ENCODE data around the gene CEP63. TPM values are rescaled to one million over a fixed set of nuclear protein-coding genes. Genes with fewer than 3 reads are reported as not detected.

The CEP63 gene
- total RNA-seq, 2 donors from 2014 or later = 19.2 to 30.0 TPM

- ATAC-seq (no peak), DNase-seq (no peak)
- H3K4me3 ChIP-seq = no peak overlapping the region
- H3K27me3 ChIP-seq = no peaks in the 10 kb centered on the region
- no peaks in the 10 kb centered on the region for H3K9me3 ChIP-seq
- intact Hi-C loops (cut with DNase I) = no loop called here
- H3K4me1 ChIP-seq = no peaks in the 10 kb centered on the region
- no peaks in the 10 kb centered on the region for H3K36me3 ChIP-seq (replicated peaks in 1 of 2; ENCODE audit: insufficient read depth in 1 of 2, low read depth in 2 of 2)
- TF ChIP-seq, protein P1, sequence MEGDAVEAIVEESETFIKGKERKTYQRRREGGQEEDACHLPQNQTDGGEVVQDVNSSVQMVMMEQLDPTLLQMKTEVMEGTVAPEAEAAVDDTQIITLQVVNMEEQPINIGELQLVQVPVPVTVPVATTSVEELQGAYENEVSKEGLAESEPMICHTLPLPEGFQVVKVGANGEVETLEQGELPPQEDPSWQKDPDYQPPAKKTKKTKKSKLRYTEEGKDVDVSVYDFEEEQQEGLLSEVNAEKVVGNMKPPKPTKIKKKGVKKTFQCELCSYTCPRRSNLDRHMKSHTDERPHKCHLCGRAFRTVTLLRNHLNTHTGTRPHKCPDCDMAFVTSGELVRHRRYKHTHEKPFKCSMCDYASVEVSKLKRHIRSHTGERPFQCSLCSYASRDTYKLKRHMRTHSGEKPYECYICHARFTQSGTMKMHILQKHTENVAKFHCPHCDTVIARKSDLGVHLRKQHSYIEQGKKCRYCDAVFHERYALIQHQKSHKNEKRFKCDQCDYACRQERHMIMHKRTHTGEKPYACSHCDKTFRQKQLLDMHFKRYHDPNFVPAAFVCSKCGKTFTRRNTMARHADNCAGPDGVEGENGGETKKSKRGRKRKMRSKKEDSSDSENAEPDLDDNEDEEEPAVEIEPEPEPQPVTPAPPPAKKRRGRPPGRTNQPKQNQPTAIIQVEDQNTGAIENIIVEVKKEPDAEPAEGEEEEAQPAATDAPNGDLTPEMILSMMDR (IDR thresholded peaks at IDR 0.05) = no peak
- TF ChIP-seq POLR2A (IDR thresholded peaks at IDR 0.05) = no peak
- no peak overlapping the region for H3K27ac ChIP-seq
- 65 to 89% methylated on average over 3 of the region's 3 CpGs for WGBS, 2 donors
Observed at GRCh38 chr3:134504132-134504531, 18.3 kb downstream of the CEP63 start.

DNA sequence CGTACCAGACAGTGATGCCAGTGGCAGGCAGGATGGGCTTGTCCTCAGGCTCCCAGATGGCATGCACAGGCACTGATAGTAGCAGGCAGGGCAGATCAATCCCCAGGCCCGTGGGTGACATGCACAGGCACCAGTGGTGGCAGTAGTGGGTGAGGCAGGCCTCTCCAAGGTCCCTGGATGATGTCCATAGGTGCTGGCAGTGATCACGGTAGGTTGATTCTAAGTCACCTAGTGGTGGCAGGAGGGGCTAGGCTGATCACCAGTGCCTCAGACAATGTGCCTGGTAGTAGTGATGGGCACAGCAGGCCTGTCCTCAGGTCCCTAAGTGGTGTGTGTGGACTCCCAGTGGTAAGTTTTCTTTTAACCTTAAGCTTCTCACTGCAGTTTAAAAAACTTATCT is 19.6 kb downstream of the CEP63 start:
- Histone ChIP-seq H3K27me3 (no peaks in the 10 kb centered on the region), H3K4me3 (no peak overlapping the region), H3K9me3 (no peaks in the 10 kb centered on the region), H3K36me3 (replicated peaks in 1 of 2; ENCODE audit: insufficient read depth in 1 of 2, low read depth in 2 of 2) (no peaks in the 10 kb centered on the region), H3K4me1 (no peaks in the 10 kb centered on the region), H3K27ac (no peak overlapping the region)
- TF ChIP-seq, protein P1 (IDR thresholded peaks at IDR 0.05) = no peak
- TF ChIP-seq POLR2A (IDR thresholded peaks at IDR 0.05) = no peak
- intact Hi-C loops (cut with DNase I) = no loop called here
- DNase-seq (no peak), ATAC-seq (no peak)
- 63 to 77% methylated on average over 2 to 3 of the region's 3 CpGs for WGBS, 2 donors

GRCh38 chr3:134511500-134511899 is 25.6 kb downstream of the CEP63 start:
- intact Hi-C loops (cut with DNase I) = no loop called here
- TF ChIP-seq, protein P1 (IDR thresholded peaks at IDR 0.05) = no peak
- TF ChIP-seq POLR2A (IDR thresholded peaks at IDR 0.05) = no peak

DNA sequence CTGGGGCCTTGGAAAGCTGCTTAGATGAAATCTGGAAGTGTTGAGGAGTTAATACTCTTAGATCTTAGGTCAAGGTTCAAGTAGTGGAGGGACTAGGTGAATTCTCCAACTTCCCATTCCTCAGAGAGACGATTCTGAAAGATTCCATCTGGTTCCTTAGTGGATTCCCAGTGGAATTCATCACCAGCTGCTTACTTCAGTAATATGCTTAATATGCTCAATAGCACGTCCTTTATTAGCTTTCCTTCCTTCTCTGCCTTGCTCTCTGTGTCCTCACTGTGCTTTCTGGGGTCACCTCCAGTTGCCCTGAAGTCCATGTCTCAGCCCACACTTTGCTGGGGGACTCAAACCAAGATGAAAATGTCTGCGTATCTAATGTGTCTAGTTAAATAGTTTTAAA is 31.0 kb downstream of the CEP63 start:
- no peak overlapping the region for H3K27ac ChIP-seq
- H3K27me3 ChIP-seq = no peaks in the 10 kb centered on the region
- no peak overlapping the region for H3K4me3 ChIP-seq
- 79 to 91% methylated on average over 3 of the region's 3 CpGs for WGBS, 2 donors
- ATAC-seq (no peak), DNase-seq (no peak)
- H3K9me3 ChIP-seq = no peaks in the 10 kb centered on the region
- intact Hi-C loops (cut with DNase I) = no loop called here
- no peaks in the 10 kb centered on the region for H3K36me3 ChIP-seq (replicated peaks in 1 of 2; ENCODE audit: insufficient read depth in 1 of 2, low read depth in 2 of 2)
- no peaks in the 10 kb centered on the region for H3K4me1 ChIP-seq
- TF ChIP-seq, protein P1 (IDR thresholded peaks at IDR 0.05) = no peak
- TF ChIP-seq POLR2A (IDR thresholded peaks at IDR 0.05) = no peak

More at GRCh38 chr3:134511500-134511899, 25.6 kb downstream of the CEP63 start:
- Histone ChIP-seq H3K27me3 (no peaks in the 10 kb centered on the region), H3K9me3 (no peaks in the 10 kb centered on the region), H3K36me3 (replicated peaks in 1 of 2; ENCODE audit: insufficient read depth in 1 of 2, low read depth in 2 of 2) (no peaks in the 10 kb centered on the region), H3K4me1 (no peaks in the 10 kb centered on the region), H3K27ac (no peak overlapping the region), H3K4me3 (no peak overlapping the region)
- ATAC-seq (no peak), DNase-seq (no peak)
- 87 to 93% methylated on average over 2 of the region's 2 CpGs for WGBS, 2 donors

DNA sequence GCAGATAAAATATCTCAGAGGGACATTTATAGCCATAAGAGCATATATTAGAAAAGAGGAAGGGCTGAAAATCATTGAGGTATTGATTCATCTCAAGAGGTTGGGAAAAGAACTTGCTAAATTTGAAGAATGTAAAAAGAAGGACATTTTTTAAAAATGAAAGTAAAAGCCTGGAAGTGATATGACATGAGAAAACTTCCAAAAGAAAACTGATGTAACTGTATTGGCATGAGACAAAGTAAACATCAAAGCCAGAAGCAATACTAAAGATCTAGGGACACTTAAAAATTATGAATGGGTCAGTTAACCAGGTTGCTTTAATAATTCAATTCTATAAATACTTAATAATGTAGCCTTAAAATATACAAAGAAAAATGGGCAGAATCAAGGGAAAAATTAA is 31.9 kb downstream of the CEP63 start:
- H3K4me1 ChIP-seq = no peaks in the 10 kb centered on the region
- intact Hi-C loops (cut with DNase I) = no loop called here
- no peaks in the 10 kb centered on the region for H3K36me3 ChIP-seq (replicated peaks in 1 of 2; ENCODE audit: insufficient read depth in 1 of 2, low read depth in 2 of 2)
- H3K27me3 ChIP-seq = no peaks in the 10 kb centered on the region
- no peak overlapping the region for H3K27ac ChIP-seq
- H3K4me3 ChIP-seq = no peak overlapping the region
- TF ChIP-seq, protein P1 (IDR thresholded peaks at IDR 0.05) = no peak
- no peak for TF ChIP-seq POLR2A (IDR thresholded peaks at IDR 0.05)
- ATAC-seq = no peak
- H3K9me3 ChIP-seq = no peaks in the 10 kb centered on the region
- DNase-seq = no peak

All from body of pancreas (tissue), 4 donors.